Measurements from ENCODE around the gene GOLGA2. TPM values are rescaled to one million over a fixed set of nuclear protein-coding genes. Genes with fewer than 3 reads are reported as not detected.

GOLGA2 gene
- total RNA-seq, 1 experiment from 2014 or later, result 51.0 TPM

- no peaks in the 10 kb centered on the region for H3K27me3 Mint-ChIP-seq (ENCODE audit: low read depth)
- H2BK20ac ChIP-seq (ENCODE audit: low read depth, low read length, poor library complexity, severe bottlenecking), result no peak overlapping the region
- H3K4ac ChIP-seq (ENCODE audit: low read depth, low read length), result no peak overlapping the region
- H3K36me3 Mint-ChIP-seq (ENCODE audit: insufficient read depth in 1 of 3, low read depth in 3 of 3), result peaks cover 14 to 46% (median 31%) of the 10 kb centered on the region in 3 experiments
- no CpG with 5 or more reads among the region's 9 CpGs for WGBS (ENCODE audit: extremely low coverage, insufficient read length, low lambda C conversion rate)
- H4K91ac ChIP-seq (ENCODE audit: insufficient read length, low read depth, low read length), result no peak overlapping the region
- no peak for DNase-seq
- H4K8ac ChIP-seq (replicated peaks; ENCODE audit: insufficient read length, low read depth, low read length), result no peak overlapping the region
- no peaks in the 10 kb centered on the region for H3K4me1 Mint-ChIP-seq
- H3T11ph ChIP-seq (ENCODE audit: low read length), result no peak overlapping the region
- no peak overlapping the region for H2BK120ac ChIP-seq (ENCODE audit: low read depth, low read length, poor library complexity, severe bottlenecking)
- no peak overlapping the region for H4K5ac ChIP-seq (ENCODE audit: insufficient read length, low read depth, low read length)
- peaks cover 1% of the 10 kb centered on the region for H3K23me2 ChIP-seq (ENCODE audit: insufficient read length, low read depth, low read length, poor library complexity, severe bottlenecking)
- no peak overlapping the region for H2BK15ac ChIP-seq (ENCODE audit: low read depth, low read length)
- no peak overlapping the region for H3K14ac ChIP-seq (ENCODE audit: insufficient read depth, low read length)
- no peak overlapping the region for H2AK5ac ChIP-seq (ENCODE audit: insufficient read length, low read length)
- H3K9ac ChIP-seq (ENCODE audit: extremely low read depth, insufficient read length, low read length), result no peak overlapping the region
- H2AFZ ChIP-seq (ENCODE audit: low read length), result no peak overlapping the region
- H3K23ac ChIP-seq (ENCODE audit: insufficient read length, low read depth, low read length), result no peak overlapping the region
- no peaks in the 10 kb centered on the region for H3K4me1 ChIP-seq (ENCODE audit: insufficient read depth, low read length)
- no peaks in the 10 kb centered on the region for H3K79me1 ChIP-seq (ENCODE audit: insufficient read depth, low read depth, low read length, poor library complexity, severe bottlenecking)
- no peak overlapping the region for H3K18ac ChIP-seq (ENCODE audit: insufficient read length, low read depth, low read length)
- H2BK12ac ChIP-seq (ENCODE audit: insufficient read length, low read depth, low read length), result no peak overlapping the region
- no peak overlapping the region for H3K27ac ChIP-seq (ENCODE audit: insufficient read length, low read depth, low read length)
- H3K9me3 ChIP-seq (ENCODE audit: control insufficient read depth, low read depth, low read length), result no peaks in the 10 kb centered on the region
- no peak for TF ChIP-seq CTCF (conservative IDR thresholded peaks at IDR 0.05)
- no peak overlapping the region for H3K4me2 ChIP-seq (ENCODE audit: insufficient read depth, insufficient read length, low read length)
- H4K20me1 ChIP-seq (ENCODE audit: control insufficient read depth, insufficient read depth, insufficient read length), result no peaks in the 10 kb centered on the region
- H3K27me3 ChIP-seq (ENCODE audit: insufficient read depth, low read length), result no peaks in the 10 kb centered on the region
- H3K9me3 Mint-ChIP-seq, result no peaks in the 10 kb centered on the region
- no peak overlapping the region for H2BK5ac ChIP-seq (ENCODE audit: insufficient read length, low read length)
- no peaks in the 10 kb centered on the region for H3K79me2 ChIP-seq (ENCODE audit: insufficient read depth, low read length)
- no peak overlapping the region for H3K56ac ChIP-seq (ENCODE audit: insufficient read length, low read depth, low read length)
- no peak overlapping the region for H3K27ac Mint-ChIP-seq
- no peak overlapping the region for H3K4me3 Mint-ChIP-seq
Measured at GRCh38 chr9:128316421-128316820, 40.6 kb upstream of the GOLGA2 start.
